Stimulated activated memory B cell treated with anti-CD40 and anti-IgM and Interleukin-4, amounts not matched to agents 10 μg/mL and 1 μg/mL and 100 μg/mL, for 72 hours (primary cell): ENCODE results near the gene ATG4D.

Experiments
- ATAC-seq: fragments of 150-1000 bp; cut with Tn5 transposase; 2 replicates; pipeline ENCODE4 v1.10.0; 2021
- H3K27ac Mint-ChIP-seq: one replicate; pipeline ENCODE4 v1.8.0; 2022; ENCODE audit warnings: mild to moderate bottlenecking, mixed read lengths
- H3K27me3 Mint-ChIP-seq: one replicate; pipeline ENCODE4 v1.8.0; 2022; ENCODE audit warnings: mixed read lengths
- H3K36me3 Mint-ChIP-seq: one replicate; pipeline ENCODE4 v1.8.0; 2022; ENCODE audit warnings: mixed read lengths
- H3K4me1 Mint-ChIP-seq: one replicate; pipeline ENCODE4 v1.8.0; 2022; ENCODE audit warnings: mixed read lengths
- H3K4me3 Mint-ChIP-seq: one replicate; pipeline ENCODE4 v1.8.0; 2022; ENCODE audit warnings: mild to moderate bottlenecking, moderate library complexity, mixed read lengths
- H3K9me3 Mint-ChIP-seq: one replicate; pipeline ENCODE4 v1.8.0; 2022; ENCODE audit warnings: mixed read lengths

Gene ATG4D

GRCh38 chr19:10574462-10574861 is 30.8 kb downstream of the ATG4D start:
- Mint-ChIP-seq H3K27ac (no peak overlapping the region), H3K36me3 (no peaks in the 10 kb centered on the region), H3K9me3 (no peaks in the 10 kb centered on the region)

DNA sequence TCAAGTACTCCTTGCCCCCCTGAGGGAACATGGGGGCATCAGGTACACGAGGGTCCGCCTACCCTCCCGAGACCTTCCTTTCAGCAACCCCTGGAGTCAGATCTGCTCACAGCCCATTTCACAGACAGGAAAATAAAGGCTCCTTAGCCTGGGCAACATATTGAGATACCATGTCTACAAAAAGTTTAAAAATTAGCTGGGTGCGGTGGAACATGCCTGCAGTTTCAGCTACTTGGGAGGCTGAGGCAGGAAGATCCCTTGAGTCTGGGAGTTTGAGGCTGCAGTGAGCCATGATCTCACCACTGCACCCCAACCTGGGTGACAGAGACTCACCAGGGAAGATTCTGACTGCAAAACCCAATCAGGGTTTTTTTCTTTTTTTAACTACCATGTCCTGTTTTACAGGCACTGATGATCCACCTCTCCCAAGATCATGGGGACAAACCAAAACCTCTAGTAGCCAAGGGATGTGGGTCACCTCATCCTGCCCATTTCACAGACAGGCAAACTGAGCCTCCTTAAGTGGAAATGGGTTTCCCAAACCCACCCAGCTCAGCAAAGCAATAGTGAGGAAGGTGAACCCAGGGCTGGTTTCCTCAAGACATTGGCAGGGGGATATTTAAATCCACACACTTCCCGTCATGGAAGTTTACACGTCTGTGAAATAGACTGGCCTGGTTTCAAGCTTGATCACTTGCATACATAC is 31.5 kb downstream of the ATG4D start:
- H3K27ac Mint-ChIP-seq: no peak overlapping the region
- no peaks in the 10 kb centered on the region for H3K9me3 Mint-ChIP-seq
- no peaks in the 10 kb centered on the region for H3K36me3 Mint-ChIP-seq
- H3K27me3 Mint-ChIP-seq: no peaks in the 10 kb centered on the region
- ATAC-seq: no peak
- H3K4me3 Mint-ChIP-seq: no peak overlapping the region
- H3K4me1 Mint-ChIP-seq: peaks cover 15% of the 10 kb centered on the region

More at GRCh38 chr19:10574462-10574861, 30.8 kb downstream of the ATG4D start:
- no peak overlapping the region for H3K4me3 Mint-ChIP-seq
- no peak for ATAC-seq
- no peaks in the 10 kb centered on the region for H3K27me3 Mint-ChIP-seq
- H3K4me1 Mint-ChIP-seq: peaks cover 17% of the 10 kb centered on the region

GRCh38 chr19:10577951-10578350 is 34.2 kb downstream of the ATG4D start:
- no peaks in the 10 kb centered on the region for H3K9me3 Mint-ChIP-seq
- no peaks in the 10 kb centered on the region for H3K36me3 Mint-ChIP-seq
- no peak for ATAC-seq
- H3K4me3 Mint-ChIP-seq: no peak overlapping the region
- H3K4me1 Mint-ChIP-seq: peaks cover 13% of the 10 kb centered on the region
- no peak overlapping the region for H3K27ac Mint-ChIP-seq
- H3K27me3 Mint-ChIP-seq: no peaks in the 10 kb centered on the region

DNA sequence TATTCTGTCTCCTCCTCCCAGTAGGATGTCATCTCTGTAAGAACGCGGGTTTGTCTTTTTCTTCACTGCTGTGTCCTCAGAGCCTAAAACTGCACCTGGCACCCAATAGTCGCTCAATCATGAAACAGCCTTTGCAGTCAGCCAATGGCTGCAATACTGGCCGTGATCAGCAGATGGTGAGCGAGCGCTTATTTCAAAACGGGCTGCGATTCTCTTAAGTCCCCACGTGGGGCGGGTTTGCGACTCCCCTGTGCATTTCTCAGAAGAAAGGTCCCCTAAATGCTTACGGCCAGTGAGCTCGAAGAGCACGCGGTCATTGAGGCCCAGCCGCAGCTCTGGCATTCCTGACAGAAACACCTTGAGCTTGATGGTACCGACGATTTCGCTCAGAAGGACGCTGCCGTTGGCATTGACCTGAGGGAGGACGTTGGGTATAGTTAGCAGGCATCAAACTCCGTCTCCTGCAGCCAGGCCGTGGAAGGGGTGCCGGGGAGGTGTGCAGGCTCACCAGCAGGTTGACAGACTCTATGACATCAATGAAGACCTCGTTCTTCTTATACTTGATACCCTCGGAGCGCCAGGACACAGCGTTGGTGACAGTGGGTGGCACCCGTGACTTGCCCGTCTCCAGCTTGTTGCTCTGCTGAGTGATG is 37.4 kb downstream of the ATG4D start:
- peak overlapping the region; percentile 25 for H3K4me3 Mint-ChIP-seq
- H3K27me3 Mint-ChIP-seq: no peaks in the 10 kb centered on the region
- H3K27ac Mint-ChIP-seq: no peak overlapping the region
- peaks cover 27% of the 10 kb centered on the region for H3K4me1 Mint-ChIP-seq
- ATAC-seq: peak; percentile 90
- no peaks in the 10 kb centered on the region for H3K36me3 Mint-ChIP-seq
- no peaks in the 10 kb centered on the region for H3K9me3 Mint-ChIP-seq

DNA sequence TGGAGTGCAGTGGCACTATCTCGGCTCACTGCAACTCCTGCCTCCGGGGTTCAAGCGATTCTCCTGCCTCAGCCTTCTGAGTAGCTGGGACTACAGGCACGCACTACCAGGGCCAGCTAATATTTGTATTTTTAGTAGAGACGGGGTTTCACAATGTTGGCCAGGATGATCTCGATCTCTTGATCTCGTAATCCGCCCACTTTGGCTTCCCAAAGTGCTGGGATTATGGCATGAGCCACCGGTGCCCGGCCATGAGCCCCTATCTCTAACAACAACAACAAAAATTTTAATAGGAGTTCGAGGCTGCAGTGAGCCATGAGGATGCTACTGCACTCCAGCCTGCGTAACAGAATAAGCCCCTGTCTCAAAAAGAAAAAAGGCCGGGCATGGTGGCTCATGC is 38.4 kb downstream of the ATG4D start:
- Mint-ChIP-seq H3K27ac (no peak overlapping the region), H3K4me3 (no peak overlapping the region), H3K4me1 (peaks cover 27% of the 10 kb centered on the region), H3K9me3 (no peaks in the 10 kb centered on the region), H3K36me3 (no peaks in the 10 kb centered on the region), H3K27me3 (no peaks in the 10 kb centered on the region)
- ATAC-seq: no peak

DNA sequence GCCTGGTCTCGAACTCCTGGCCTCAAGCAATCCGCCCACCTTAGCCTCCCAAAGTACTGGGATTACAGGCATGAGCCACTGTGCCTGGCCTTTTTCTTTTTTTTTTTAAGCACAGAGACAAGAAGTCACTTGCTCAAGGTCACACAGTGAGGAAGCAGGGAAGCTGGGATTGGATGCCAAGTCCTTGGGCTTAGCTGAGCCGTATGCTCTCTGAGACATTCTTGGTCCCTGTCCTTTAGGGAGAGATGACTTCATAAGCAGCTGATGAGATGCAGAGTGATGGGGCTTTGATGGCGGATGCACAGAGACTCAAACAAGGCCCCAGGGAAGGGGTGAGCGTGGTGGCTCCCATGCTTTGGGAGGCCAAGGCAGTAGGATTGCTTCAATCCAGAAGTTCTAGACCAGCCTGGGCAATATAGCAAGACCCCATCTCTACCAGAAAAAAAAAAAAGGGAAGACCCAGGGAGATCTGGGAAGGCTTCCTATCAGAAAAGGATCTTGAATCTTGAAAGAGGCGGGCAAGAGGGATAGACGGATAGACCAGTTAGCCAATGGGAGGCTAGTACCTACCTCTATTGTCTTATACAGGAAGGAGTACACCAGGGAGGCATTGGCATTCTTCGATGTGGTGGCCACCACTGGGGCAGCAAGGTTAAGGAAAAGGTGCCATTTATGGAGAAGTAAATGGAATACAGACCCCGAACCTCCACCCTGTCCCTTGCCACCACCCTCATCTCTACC is 39.5 kb downstream of the ATG4D start:
- H3K36me3 Mint-ChIP-seq: no peaks in the 10 kb centered on the region
- no peak overlapping the region for H3K27ac Mint-ChIP-seq
- H3K4me1 Mint-ChIP-seq: peaks cover 36% of the 10 kb centered on the region
- H3K4me3 Mint-ChIP-seq: no peak overlapping the region
- peaks cover 6% of the 10 kb centered on the region for H3K9me3 Mint-ChIP-seq
- H3K27me3 Mint-ChIP-seq: no peaks in the 10 kb centered on the region
- no peak for ATAC-seq

- Mint-ChIP-seq H3K9me3 (peaks cover 6% of the 10 kb centered on the region), H3K4me1 (peaks cover 28% of the 10 kb centered on the region), H3K27ac (no peak overlapping the region), H3K36me3 (no peaks in the 10 kb centered on the region), H3K4me3 (no peak overlapping the region), H3K27me3 (no peaks in the 10 kb centered on the region)
- no peak for ATAC-seq
Measured at GRCh38 chr19:10586396-10586795, 42.7 kb downstream of the ATG4D start.

DNA sequence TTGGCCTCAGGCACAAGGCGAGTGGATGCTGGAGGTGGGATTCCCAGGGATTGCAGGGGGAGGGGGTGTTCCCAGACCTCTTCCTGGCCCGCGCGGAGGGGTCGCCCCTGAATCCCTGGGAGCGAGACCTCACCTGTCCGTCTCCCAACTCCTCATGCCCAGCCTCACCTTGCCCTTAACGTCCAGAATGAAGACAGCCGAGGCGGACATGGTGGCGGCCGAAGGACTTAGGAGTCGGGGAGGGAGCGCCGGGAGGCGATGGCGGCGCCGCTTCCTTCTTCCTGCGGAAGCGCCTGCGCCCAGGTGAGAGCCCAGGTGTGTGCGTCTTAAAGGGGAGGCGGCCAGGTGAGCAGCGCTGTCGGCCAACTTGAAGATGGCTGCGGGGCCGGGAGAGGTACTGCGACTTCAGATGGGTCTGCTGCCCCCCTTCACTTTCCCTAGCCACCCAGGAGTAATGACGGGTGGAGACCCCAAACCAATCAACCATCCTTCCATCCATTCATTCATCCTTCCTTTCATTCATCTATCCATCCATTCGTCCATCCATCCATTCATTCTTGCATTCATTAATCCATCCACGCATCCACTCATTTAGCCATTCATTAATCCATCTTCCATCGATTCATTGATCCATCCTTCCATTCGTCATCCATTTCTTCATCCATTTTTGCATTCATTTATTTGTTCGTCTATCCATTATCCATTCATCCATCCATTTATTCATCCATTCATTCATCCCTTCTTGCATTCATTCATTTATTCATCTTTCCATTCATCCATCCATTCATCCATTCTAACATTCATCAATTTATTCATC is 43.5 kb downstream of the ATG4D start, which contains the start of gene AP1M2:
Gene AP1M2 (minus strand): TSS at position 291 of the 817 bp plus-strand sequence. CDS start 81 bp downstream, at position 210.
- Mint-ChIP-seq H3K27me3 (no peaks in the 10 kb centered on the region), H3K9me3 (peaks cover 6% of the 10 kb centered on the region), H3K27ac (no peak within 1 kb of the TSS), H3K36me3 (no peaks in the 10 kb centered on the region), H3K4me1 (peaks cover 22% of the 10 kb centered on the region), H3K4me3 (no peak within 1 kb of the TSS)
- ATAC-seq: no peak

GRCh38 chr19:10587839-10588150 is 44.1 kb downstream of the ATG4D start:
- Mint-ChIP-seq H3K36me3 (no peaks in the 10 kb centered on the region), H3K9me3 (peaks cover 6% of the 10 kb centered on the region), H3K27me3 (no peaks in the 10 kb centered on the region), H3K4me3 (no peak overlapping the region), H3K27ac (no peak overlapping the region), H3K4me1 (peaks cover 22% of the 10 kb centered on the region)
- ATAC-seq: no peak

DNA sequence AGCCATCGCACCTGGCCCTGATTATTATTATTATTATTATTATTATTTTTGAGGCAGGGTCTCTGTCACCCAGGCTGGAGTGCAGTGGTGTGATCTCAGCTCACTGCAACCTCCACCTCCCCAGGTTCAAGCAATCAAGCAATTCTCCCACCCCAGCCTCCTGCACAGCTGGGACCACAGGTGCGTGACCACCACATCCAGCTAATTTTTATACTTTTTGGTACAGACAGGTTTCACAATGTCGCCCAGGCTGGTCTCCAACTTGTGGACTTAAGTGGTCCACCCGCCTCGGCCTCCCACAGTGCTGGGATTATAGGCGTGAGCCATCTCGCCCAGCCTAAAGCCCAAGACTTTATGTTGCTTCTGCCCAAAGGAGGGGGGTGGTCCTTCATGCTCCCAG is 49.4 kb downstream of the ATG4D start:
- Mint-ChIP-seq H3K4me1 (peaks cover 43% of the 10 kb centered on the region), H3K36me3 (no peaks in the 10 kb centered on the region), H3K4me3 (no peak overlapping the region), H3K27me3 (no peaks in the 10 kb centered on the region), H3K9me3 (no peaks in the 10 kb centered on the region), H3K27ac (no peak overlapping the region)
- no peak for ATAC-seq

DNA sequence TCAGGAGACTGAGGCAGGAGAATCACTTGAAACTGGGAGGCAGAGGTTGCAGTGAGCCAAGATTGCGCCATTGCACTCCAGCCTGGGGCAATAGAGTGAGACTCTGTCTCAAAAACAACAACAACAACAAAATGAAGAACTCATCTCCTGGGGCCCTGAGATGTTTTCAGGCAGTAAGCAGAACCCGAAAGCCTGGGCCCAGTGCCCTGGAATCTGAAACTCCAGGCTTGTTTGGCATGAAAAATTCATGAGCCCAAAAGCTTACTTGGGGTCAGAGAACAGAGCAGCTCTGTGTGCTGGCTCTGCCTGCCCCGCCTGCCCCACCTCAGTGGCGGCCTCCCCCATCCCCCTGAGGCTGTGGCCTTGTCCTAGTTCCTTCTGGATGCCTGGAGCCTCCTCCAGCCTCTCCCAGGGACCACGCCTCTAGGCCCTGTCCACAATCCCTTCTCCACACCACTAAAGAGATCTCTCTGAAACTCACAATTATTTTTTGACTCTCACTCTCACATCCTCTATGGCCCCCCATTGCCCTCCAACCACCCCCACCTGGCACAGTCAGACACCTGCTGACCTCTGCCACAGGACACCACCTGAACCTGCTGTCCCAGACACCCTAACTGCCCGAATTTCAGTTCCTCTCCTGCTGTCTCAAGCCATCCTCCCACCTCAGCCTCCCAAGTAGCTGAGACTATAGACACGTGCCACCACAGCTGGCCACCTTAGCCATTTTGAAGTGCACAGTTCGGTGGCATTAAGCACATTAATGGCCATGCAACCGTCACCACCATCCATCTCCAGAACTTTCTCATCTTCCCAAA is 50.3 kb downstream of the ATG4D start:
- Mint-ChIP-seq H3K36me3 (no peaks in the 10 kb centered on the region), H3K27me3 (no peaks in the 10 kb centered on the region), H3K4me3 (peak overlapping the region; percentile 55), H3K4me1 (peaks cover 44% of the 10 kb centered on the region), H3K27ac (peak overlapping the region; percentile 75), H3K9me3 (no peaks in the 10 kb centered on the region)
- peak; percentile 87 for ATAC-seq

DNA sequence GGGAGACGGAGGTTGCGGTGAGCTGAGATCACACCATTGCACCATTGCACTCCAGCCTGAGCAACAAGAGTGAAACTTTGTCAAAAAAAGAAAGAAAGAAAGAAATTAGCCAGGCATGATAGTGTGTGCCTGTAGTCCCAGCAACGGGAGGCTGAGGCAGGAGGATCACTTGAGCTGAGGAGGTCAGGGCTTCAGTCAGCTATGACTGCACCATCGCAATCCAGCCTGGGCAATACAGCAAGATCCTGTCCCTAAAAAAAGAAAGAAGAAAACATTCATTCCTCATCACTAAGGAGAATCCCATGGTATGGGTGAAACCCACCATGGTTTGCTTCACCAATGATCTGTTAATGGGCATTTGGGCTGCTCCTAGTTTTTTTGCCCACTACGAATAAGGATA is 56.4 kb downstream of the ATG4D start:
- Mint-ChIP-seq H3K27me3 (no peaks in the 10 kb centered on the region), H3K4me1 (peaks cover 53% of the 10 kb centered on the region), H3K27ac (no peak overlapping the region), H3K9me3 (no peaks in the 10 kb centered on the region), H3K4me3 (no peak overlapping the region), H3K36me3 (peaks cover 10% of the 10 kb centered on the region)
- ATAC-seq: no peak

GRCh38 chr19:10601999-10602329 is 58.3 kb downstream of the ATG4D start:
- H3K4me3 Mint-ChIP-seq: peak overlapping the region; percentile 81
- H3K27me3 Mint-ChIP-seq: no peaks in the 10 kb centered on the region

DNA sequence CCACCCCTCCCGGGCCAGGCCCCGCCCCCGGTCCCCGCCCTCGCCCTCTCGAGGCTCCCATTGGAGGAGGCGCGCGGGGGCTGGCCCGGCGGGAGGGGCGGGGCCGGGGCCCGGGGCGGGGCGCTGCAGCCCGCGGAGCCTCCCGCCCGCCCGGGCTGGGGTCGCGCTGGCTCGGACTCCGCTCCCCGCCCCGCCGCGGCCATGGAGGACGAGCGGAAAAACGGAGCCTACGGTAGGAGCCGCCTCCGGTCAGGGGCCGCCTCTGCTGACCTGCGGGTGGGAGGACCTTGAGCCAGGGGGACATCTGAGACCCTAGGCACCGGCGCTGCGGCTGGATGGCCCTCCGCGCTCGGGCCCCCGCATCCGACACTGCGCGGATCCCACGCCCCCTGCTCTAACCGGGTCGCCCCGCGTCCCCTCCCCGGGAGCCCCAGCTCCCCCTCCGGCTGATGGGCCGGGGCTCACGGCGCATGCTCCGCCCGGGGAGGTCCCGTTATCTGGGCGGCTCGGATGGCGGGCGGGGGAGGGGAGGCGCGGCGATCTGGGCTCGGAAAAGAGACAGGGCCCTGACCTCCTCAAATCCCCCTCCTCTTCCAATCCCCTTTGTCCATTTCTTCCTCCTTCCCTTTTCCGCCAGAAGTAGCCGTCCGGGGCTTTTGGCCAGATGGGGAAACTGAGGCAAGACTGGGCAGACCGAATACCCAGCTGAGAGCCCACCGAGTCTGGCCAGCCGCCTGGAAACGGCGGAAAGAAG is 58.8 kb downstream of the ATG4D start:
- Mint-ChIP-seq H3K27me3 (no peaks in the 10 kb centered on the region), H3K4me3 (peak overlapping the region; percentile 91), H3K9me3 (no peaks in the 10 kb centered on the region), H3K4me1 (peaks cover 33% of the 10 kb centered on the region), H3K27ac (peak overlapping the region; percentile 96), H3K36me3 (peaks cover 10% of the 10 kb centered on the region)
- peak; percentile 87 for ATAC-seq

More at GRCh38 chr19:10601999-10602329, 58.3 kb downstream of the ATG4D start:
- H3K9me3 Mint-ChIP-seq: no peaks in the 10 kb centered on the region
- peaks cover 35% of the 10 kb centered on the region for H3K4me1 Mint-ChIP-seq
- no peak for ATAC-seq
- peaks cover 10% of the 10 kb centered on the region for H3K36me3 Mint-ChIP-seq
- H3K27ac Mint-ChIP-seq: peak overlapping the region; percentile 96
